SW480 (cell line): ENCODE data around the gene GPR107.

Experiments used
- DNase-seq: peaks from one replicate; pipeline ENCODE4 v3.0.0-alpha.2; 2016; ENCODE audit warnings: low spot score

Gene GPR107

GRCh38 chr9:130027533-130028365 is 26.0 kb upstream of the GPR107 start:
- no peak for DNase-seq

GRCh38 chr9:130028493-130029222 is 25.0 kb upstream of the GPR107 start:
- no peak for DNase-seq

DNA sequence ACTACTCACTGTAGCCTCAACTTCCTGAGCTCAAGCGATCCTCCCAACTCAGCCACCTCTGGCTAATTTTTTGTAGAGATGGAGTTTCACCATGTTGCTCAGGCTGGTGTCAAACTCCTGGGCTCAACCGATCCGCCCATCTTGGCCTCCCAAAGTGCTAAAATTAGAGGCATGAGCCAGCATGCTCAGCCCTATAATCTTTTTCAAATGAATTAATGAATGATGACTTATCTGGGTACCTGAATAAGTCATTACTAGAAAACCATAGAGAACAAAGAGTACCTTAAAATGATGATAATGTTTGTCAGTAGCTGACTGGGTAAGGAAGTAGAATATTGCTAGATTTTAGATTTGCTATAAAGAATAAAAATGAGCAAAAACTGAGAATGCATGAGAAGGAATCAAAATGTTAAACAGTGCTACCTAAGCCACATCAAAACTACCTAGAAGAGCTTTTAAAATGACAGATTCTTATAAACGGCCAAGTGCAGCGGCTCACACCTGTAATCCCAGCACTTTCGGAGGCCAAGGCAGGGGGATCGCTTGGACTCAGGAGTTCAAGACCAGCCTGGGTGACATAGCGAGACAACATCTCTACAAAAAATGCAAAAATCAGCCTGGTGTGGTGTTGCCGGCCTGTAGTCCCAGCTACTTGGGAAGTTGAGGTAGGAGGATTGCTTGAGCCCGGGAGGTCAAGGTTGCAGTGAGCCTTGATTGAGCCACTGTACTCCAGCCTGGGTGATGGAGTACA is 24.3 kb upstream of the GPR107 start:
- DNase-seq: no peak

DNA sequence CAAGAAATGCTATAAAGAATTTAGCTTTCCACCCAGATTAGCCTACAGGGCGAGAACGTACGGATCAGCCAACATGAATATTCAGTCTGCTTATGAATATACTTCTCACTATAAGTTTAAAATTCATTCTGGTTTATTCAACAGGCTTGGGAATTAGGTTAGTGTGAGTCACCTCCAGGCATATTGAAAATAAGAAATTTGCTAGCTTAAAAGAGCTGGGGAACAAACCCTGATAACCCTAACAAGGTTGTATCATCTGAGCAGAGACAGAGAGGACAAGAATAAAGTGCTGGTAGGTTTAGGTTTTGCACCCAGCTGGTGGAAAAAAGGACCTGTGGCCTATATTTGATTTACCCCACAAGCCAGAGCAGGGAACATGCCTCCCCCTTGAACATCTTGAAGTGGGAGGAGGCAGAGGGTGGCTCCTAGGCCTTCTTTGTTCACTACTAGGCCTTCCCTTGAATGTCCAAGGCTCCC is 23.0 kb upstream of the GPR107 start:
- DNase-seq: no peak

DNA sequence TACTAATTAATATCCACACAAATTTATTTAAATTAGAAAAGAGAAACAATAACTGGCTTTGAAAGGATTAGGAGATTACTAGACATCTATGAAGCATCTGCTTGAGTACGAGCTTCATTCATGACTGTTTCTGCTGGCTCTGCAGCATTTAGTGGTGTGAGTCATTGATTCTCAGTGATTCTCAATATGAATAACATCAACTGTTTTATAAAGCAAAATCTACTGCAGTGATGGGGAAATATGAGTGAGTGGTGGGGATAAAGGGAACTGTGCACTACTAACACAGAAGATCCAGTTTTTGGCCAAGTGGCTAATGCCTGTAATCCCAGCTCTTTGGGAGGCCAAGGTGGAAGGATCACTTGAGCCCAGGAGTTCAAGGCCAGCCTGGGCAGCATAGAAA is 19.1 kb upstream of the GPR107 start:
- no peak for DNase-seq

GRCh38 chr9:130036099-130036498 is 17.6 kb upstream of the GPR107 start:
- no peak for DNase-seq

- DNase-seq: no peak
Observed at GRCh38 chr9:130039528-130040147, 14.1 kb upstream of the GPR107 start.

GRCh38 chr9:130040984-130041647 is 12.6 kb upstream of the GPR107 start:
- no peak for DNase-seq

GRCh38 chr9:130041648-130042405 is 11.9 kb upstream of the GPR107 start:
- no peak for DNase-seq

GRCh38 chr9:130042406-130042884 is 11.3 kb upstream of the GPR107 start:
- DNase-seq: no peak

DNA sequence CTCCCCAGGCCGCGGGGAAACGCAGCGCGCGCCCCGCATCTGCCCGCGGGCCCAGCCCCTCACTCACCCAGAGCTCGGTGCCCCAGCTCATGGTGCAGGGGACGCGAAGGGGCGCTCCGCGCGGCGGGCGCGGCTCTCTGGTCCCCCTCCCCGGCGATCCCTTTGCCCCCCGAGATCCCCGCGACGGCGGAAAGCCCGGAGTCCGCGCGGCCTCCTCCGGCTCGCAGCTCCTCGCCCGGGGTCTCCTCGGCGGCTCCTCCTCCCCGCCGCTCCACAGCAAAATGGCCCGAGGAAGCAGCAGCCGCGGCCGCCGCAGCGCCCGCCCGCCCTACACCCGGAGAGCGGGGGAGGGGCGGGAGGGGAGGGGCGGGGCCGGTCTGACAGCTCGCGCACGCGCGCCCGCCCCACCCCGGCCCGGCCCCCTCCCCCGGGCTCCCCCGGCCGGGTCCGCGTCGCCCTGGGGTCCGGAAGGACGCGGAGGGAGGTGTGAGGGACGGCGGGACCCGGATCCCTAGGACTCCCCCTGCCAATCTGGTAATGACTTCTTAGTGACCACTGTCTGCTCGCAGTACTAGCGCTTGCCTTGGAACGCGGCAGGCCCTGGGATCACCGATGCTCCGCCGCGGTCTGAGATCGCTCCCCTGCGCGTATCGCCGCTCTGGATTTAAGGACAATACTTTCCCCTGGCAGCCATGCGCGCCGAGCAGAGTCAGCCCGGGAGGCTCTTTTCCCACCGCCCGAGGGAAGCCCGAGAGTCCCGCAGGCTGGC is 10.6 kb upstream of the GPR107 start, which contains the start of gene FNBP1:
Gene FNBP1, minus strand, starts transcription at position 305 of the 769 bp plus-strand sequence. Its CDS starts 214 bp downstream, at position 91.
- DNase-seq: peak; percentile 80

DNA sequence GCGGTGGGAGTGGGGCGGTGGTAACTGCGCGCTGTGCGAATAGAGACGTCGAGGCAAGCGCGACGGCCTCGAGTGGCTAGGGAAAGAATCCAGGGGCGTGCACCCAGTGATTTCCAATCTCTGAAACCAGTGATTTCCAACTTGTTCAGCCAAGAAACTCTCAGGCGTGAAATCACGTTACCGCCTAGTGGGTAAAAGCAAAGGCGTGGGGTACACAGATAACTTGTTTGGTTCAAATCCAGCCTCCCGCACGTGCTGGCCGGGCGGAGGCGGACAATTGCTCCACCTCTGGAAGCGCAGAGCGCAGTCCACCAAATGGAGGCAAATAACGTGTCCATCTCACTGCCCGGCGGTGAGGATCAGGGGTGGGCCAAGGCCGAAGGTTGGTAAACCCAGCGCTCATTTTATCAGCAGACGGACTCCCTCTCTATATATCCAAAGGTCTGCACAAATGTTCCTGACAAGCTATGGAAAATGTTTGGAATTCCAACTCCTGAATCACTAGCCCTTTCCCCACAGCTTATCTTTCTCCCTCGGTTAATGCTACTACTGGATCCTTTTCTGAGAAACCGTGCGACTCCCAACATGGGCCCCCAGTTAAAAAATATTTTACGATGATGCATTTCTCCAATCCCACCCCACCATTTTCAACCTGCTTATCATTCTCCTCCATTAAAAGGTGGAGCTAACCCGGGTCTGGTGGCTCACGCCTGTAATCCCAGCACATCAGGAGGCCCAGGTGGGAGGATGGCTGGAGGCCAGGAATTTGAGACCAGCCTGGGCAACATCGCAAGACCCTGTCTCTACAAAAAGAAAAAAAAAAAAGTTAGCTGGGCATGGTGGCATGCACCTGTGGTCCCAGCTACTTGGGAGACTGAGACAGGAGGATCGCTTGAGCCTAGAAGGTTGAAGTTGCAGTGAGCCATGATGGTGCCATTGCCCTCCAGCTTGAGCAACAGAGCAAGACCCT is 9.8 kb upstream of the GPR107 start:
- no peak for DNase-seq

- no peak for DNase-seq
Observed at GRCh38 chr9:130045725-130046450, 7.8 kb upstream of the GPR107 start.

DNA sequence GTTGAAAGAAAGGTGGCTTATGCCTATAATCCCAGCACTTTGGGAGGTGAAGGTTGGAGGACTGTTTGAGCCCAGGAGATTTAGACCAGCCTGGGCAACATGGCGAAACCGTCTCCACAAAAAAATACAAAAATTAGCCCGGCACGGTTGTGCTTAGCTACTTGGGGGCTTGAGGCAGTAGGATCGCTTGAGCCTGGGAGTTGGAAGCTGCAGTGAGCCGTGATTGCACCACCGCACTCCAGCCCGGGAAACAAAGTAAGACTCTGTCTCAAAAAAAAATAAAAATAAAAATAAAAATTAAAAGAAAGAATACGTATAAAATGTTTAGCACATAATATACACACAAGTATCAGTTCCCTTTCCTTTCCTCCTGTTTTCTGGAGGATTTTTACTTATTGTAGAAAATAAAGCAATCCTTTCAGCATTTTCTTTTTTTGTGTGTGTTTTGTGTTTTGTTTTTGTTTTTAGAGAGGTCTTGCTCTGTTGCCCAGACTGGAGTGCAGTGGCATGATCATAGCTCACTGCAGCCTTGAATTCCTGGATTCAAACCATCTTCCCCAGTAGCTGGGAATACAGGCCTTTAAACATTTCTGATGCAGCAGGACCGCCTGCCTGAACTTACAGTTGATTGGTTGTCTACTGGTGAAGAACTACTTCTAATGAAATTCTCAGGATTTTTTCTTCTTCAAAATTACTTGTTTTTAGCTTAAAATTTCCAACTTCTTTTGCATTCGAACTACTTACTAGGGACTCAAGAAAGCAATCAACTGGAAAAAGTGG is 4.1 kb upstream of the GPR107 start:
- DNase-seq: no peak

DNA sequence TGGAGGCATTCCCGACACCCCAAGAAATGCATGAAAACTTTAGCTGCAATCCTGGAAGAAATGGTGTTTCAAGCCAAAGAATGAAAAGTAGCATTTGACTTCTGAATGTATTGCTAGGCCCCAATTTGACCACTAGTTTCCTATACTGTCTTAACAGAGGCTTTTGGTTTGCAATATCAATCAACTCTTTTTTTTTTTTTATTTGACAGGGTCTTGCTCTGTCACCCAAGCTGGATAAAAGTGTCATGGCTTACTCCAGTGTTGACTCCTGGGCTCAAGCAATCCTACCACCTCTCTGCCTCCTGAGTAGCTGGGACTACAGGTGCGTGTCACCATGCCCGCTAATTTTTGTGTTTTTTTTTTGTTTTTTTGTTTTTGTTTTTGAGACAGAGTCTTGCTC is 3.2 kb upstream of the GPR107 start:
- DNase-seq: no peak

DNA sequence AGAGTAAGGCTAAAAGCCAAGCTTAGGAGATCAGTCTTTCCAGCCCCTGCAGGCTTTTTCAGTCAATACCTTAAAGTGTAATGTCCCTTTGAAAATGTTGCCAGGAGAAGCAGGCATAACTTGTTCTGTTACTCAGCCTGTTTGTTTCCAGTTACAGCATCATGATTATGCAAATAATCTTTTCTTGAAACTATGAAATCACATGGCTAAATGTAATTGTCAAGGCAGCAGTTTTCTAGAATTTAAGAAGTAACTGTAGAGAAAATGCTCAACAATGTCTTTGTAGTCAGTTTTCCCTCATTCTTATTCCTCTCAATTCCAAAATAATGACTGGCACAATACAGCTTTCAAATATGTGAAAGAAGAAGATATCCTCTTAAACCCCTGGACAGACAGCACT is 1.9 kb upstream of the GPR107 start:
- no peak for DNase-seq

GRCh38 chr9:130053109-130053503 is 600 bp upstream of the GPR107 start:
- no peak for DNase-seq
